Measurements from ENCODE around the gene MAP3K20.

GRCh38 chr2:173165443-173166238 lies 90.0 kb downstream of the MAP3K20 start:
- TF ChIP-seq POLR2A (IDR thresholded peaks at IDR 0.05) = no peak
- TF ChIP-seq CTCF (IDR thresholded peaks at IDR 0.05) = no peak
- no peak for TF ChIP-seq POLR2AphosphoS5 (IDR thresholded peaks at IDR 0.05)
